PFSK-1 (cell line): Measurements from ENCODE around the gene PAFAH1B2.

Experiments used
- FOXP2 ChIP-seq: optimal IDR thresholded peaks from 2 replicates; pipeline ENCODE3; 2011; ENCODE audit warnings: borderline replicate concordance, control low read depth, inconsistent platforms; ENCODE audit not compliant: insufficient read depth; ENCODE audit errors: extremely low read length, extremely low read depth
- POLR2AphosphoS5 ChIP-seq: IDR thresholded peaks from 2 replicates; pipeline ENCODE4 v1.6.1; 2012; ENCODE audit warnings: low read depth, mild to moderate bottlenecking, control low read depth, low read length, moderate library complexity
- REST ChIP-seq, 2 experiments: IDR thresholded peaks; 2 replicates each; pipeline versions ENCODE4 v1.6.1 to v1.8.0; 2011 to 2012; ENCODE audit warnings: low read depth in 2 of 2, low read length in 2 of 2, control low read depth in 1 of 2, inconsistent platforms in 1 of 2, mild to moderate bottlenecking in 1 of 2, moderate library complexity in 1 of 2; ENCODE audit not compliant: insufficient read depth in 1 of 2
- SIN3A ChIP-seq: IDR thresholded peaks from 2 replicates; pipeline ENCODE4 v1.6.1; 2012; ENCODE audit warnings: mild to moderate bottlenecking, low read length, moderate library complexity, borderline replicate concordance; ENCODE audit not compliant: insufficient read depth
- TAF1 ChIP-seq: IDR thresholded peaks from 2 replicates; pipeline ENCODE4 v1.6.1; 2012; ENCODE audit warnings: low read length, control low read depth, borderline replicate concordance; ENCODE audit not compliant: insufficient read depth

DNA sequence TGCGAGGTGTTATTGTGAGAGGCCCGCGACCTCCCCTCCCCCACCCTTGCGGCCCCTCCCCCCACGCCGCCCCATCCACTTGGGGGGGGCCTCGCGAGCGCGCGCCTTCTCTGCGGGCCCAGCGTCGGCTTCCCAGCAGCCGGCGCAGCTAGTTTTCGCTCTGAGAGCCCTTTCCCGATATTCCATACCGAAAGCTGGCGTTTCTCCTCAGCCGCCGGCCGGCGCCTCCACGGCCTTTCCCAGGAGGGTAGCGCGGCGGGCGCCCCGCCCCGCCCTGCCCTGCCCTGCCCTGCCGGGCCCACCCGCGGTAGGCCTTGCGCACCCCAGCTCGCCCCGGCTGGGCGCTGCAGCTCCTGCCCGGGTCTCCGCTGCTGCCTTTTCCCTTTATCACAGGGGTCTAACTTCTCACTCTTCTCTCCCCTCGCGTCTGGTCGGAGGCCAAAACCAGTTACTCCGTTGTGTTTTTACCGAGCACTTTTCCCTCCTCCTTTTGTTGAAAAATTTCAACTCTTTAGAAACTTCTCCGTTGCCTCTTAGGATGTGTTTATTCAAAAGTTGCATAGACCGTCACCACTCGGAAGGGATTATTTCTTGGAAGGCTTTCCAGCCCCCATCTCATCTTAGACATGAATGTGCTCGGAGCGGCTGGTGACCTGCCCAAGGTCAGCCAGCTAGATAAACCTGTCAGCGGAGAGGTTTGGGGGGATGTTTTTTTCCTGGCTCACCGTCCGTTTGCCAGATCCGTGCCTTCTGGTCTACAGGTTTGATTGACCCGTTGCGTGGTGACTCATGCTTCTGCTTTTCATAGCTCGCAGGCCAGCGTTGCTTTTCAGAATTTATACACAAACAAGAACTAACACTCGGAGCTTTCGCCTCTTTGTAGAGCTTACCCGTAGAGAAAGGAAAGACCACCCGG, 648 bp downstream of the PAFAH1B2 start:
- TF ChIP-seq REST (IDR thresholded peaks at IDR 0.05; ENCODE audit: insufficient read depth in 1 of 2, low read depth in 2 of 2, low read length in 2 of 2) (no peak), POLR2AphosphoS5 (no peak), SIN3A (no peak; the same call in 1 of the 2 replicates), TAF1 (no peak), FOXP2 (no peak)
